GM12878 (cell line): ENCODE data around the gene TRPT1. TPM values are rescaled to one million over a fixed set of nuclear protein-coding genes. Genes with fewer than 3 reads are reported as not detected.

Experiments used
- ATAC-seq: fragments of 200-7000 bp; cut with Tn5 transposase; 3 replicates; pipeline ENCODE4 v1.9.1; 2020; ENCODE audit warnings: mild to moderate bottlenecking, moderate library complexity
- BruUV-seq: library from RNA; stranded (reverse); fragments of 400-500 nt; replicated peaks from 2 replicates; lab custom pipeline; 2021; lab: Mats Ljungman, UMichigan
- CTCF ChIA-PET: fragments of 300-600 bp; sonication (Branson Sonifier 250); formaldehyde crosslinking; extraction: SDS; loops from one replicate; lab custom pipeline; 2021; ENCODE audit warnings: inconsistent platforms; lab: Yijun Ruan, JAX
- POLR2A ChIA-PET: fragments of 350-600 bp; formaldehyde crosslinking; extraction: SDS; loops from one replicate; lab custom pipeline; 2021; ENCODE audit warnings: inconsistent platforms; lab: Charles Lee
- RAD21 ChIA-PET: fragments of 300-600 bp; sonication (Branson Sonifier 250); formaldehyde crosslinking; loops from one replicate; lab custom pipeline; 2023; ENCODE audit warnings: antibody characterized with exemption; ENCODE audit not compliant: unreplicated experiment; lab: Charles Lee
- SMC1A ChIA-PET: fragments of 300-600 bp; sonication (Branson Sonifier 250); formaldehyde crosslinking; loops from one replicate; lab custom pipeline; 2023; ENCODE audit not compliant: unreplicated experiment, uncharacterized antibody; lab: Charles Lee
- DNase-seq: peaks from one replicate; pipeline ENCODE4 v3.0.0-alpha.2; 2011; ENCODE audit warnings: low read depth, low spot score
- FAIRE-seq: peaks from 3 replicates; lab custom pipeline; 2011; peaks lifted over from hg19 to GRCh38; lab: Jason Lieb, UNC
- H2AFZ ChIP-seq: 2 replicates; pipeline ENCODE4 v1.6.0; 2011; ENCODE audit warnings: low read depth, low read length, control low read depth; ENCODE audit not compliant: control insufficient read depth
- H3K27ac ChIP-seq: 2 replicates; pipeline ENCODE4 v1.5.1; 2011; ENCODE audit warnings: control low read depth; ENCODE audit not compliant: control insufficient read depth, insufficient read depth
- H3K27me3 ChIP-seq, 2 experiments: replicated peaks in 1 of 2; 2 replicates each; pipeline versions ENCODE4 v1.6.0 to v1.6.1; 2011; ENCODE audit warnings: low read length in 1 of 2; ENCODE audit not compliant: control insufficient read depth in 2 of 2, insufficient read depth in 2 of 2
- H3K36me3 ChIP-seq, 2 experiments: 2 replicates each; pipeline ENCODE4 v1.5.1; 2011; ENCODE audit warnings: low read length in 1 of 2; ENCODE audit not compliant: control insufficient read depth in 2 of 2, insufficient read depth in 2 of 2
- H3K4me1 ChIP-seq: 2 replicates; pipeline ENCODE4 v1.6.1; 2011; ENCODE audit warnings: mild to moderate bottlenecking, low read length, moderate library complexity, mixed read lengths; ENCODE audit not compliant: control insufficient read depth, insufficient read depth
- H3K4me2 ChIP-seq: 2 replicates; pipeline ENCODE4 v1.6.0; 2011; ENCODE audit warnings: control low read depth; ENCODE audit not compliant: control insufficient read depth, insufficient read depth
- H3K4me3 ChIP-seq: fragments of 200-600 bp; sonication (generic); 2 replicates; pipeline ENCODE4 v1.5.1; 2016
- H3K79me2 ChIP-seq: 2 replicates; pipeline ENCODE4 v1.6.0; 2011; ENCODE audit warnings: low read length; ENCODE audit not compliant: control insufficient read depth, insufficient read depth
- H3K9ac ChIP-seq: 2 replicates; pipeline ENCODE4 v1.8.0; 2011; ENCODE audit warnings: low read length, control low read depth, mixed read lengths; ENCODE audit not compliant: control insufficient read depth, insufficient read depth
- H3K9me3 ChIP-seq: replicated peaks from 3 replicates; pipeline ENCODE4 v1.5.1; 2011; ENCODE audit warnings: mild to moderate bottlenecking, low read length; ENCODE audit not compliant: control insufficient read depth, insufficient read depth
- H4K20me1 ChIP-seq: 2 replicates; pipeline ENCODE4 v1.6.0; 2011; ENCODE audit not compliant: control insufficient read depth, insufficient read depth
- BACH1 ChIP-seq: fragments of 450-650 bp; IDR thresholded peaks from 2 replicates; pipeline ENCODE4 v1.6.1; 2017; ENCODE audit warnings: mild to moderate bottlenecking, borderline replicate concordance
- CBX5 ChIP-seq: sonication (generic); IDR thresholded peaks from 2 replicates; pipeline ENCODE4 v1.6.1; 2016; ENCODE audit warnings: low read depth, moderate library complexity, mild to moderate bottlenecking, inconsistent platforms
- ESRRA ChIP-seq: IDR thresholded peaks from 2 replicates; pipeline ENCODE4 v1.6.1; 2012; ENCODE audit warnings: mild to moderate bottlenecking, low read length, improper control_type of control experiment
- HDAC2 ChIP-seq: fragments of 200-600 bp; sonication (generic); IDR thresholded peaks from 2 replicates; pipeline ENCODE4 v1.6.1; 2017
- IRF4 ChIP-seq: IDR thresholded peaks from 2 replicates; pipeline ENCODE4 v1.6.1; 2011; ENCODE audit warnings: low read depth, low read length
- LARP7 ChIP-seq: fragments of 450-650 bp; IDR thresholded peaks from 2 replicates; pipeline ENCODE4 v1.6.1; 2017; ENCODE audit warnings: mild to moderate bottlenecking
- NFYA ChIP-seq: IDR thresholded peaks from 2 replicates; pipeline ENCODE4 v1.6.1; 2011; ENCODE audit warnings: low read depth, mild to moderate bottlenecking, low read length, improper control_type of control experiment, borderline replicate concordance
- SUZ12 ChIP-seq: fragments of 200-600 bp; sonication (generic); IDR thresholded peaks from one replicate; pipeline ENCODE4 v1.6.1; 2018; ENCODE audit warnings: antibody characterized with exemption, mild to moderate bottlenecking; ENCODE audit not compliant: unreplicated experiment
- TBL1XR1 ChIP-seq: IDR thresholded peaks from 2 replicates; pipeline ENCODE4 v1.6.1; 2012; ENCODE audit warnings: low read depth, low read length, improper control_type of control experiment
- ZNF622 ChIP-seq: fragments of 450-650 bp; IDR thresholded peaks from 2 replicates; pipeline ENCODE4 v1.6.1; 2017; ENCODE audit warnings: mild to moderate bottlenecking, inconsistent platforms
- WGBS: methylation state at CpG from one replicate; pipeline ENCODE4 v1.1.6; 2016; ENCODE audit warnings: low lambda C conversion rate; ENCODE audit not compliant: insufficient replicate concordance, insufficient coverage; ENCODE audit errors: missing lambda C conversion rate; 5-methylcytosine and 5-hydroxymethylcytosine counted together
- in situ Hi-C: fragments of 300-500 bp; cut with MboI; formaldehyde crosslinking; loops from 9 replicates; pipeline ENCODE4 v1.14.3; 2018; ENCODE audit warnings: mixed read lengths
- intact Hi-C: fragments of 100-400 bp; cut with micrococcal nuclease; formaldehyde crosslinking; loops from one replicate; pipeline ENCODE4 v1.14.2; 2022; ENCODE audit not compliant: unreplicated experiment
- polyA plus RNA-seq, 11 experiments: library from polyadenylated mRNA; depleted of rRNA in 4 of 11; unstranded in 6 of 11; stranded (reverse) in 5 of 11; fragments of >200 nt; fragmentation: Nextera tagmentation in 4 of 11; fragmentation: Illumina TruSeq in 1 of 11; extraction: Ambion mirVana in 4 of 11; extraction: Trizol in 1 of 11; gene quantifications; 1 replicate in 1 of 11; 2 replicates in 10 of 11; pipeline versions ENCODE4 v1.2.1 to v1.2.3, GENCODE V29; 2011 to 2016; ENCODE audit warnings: inconsistent platforms in 2 of 11, missing spikeins in 2 of 11, low read depth in 1 of 11
- total RNA-seq, 4 experiments: library from RNA; depleted of rRNA in 3 of 4; stranded (reverse); fragments of >200 nt in 3 of 4; fragmentation: Illumina TruSeq in 1 of 4; extraction: Trizol in 1 of 4; gene quantifications; 2 replicates each; pipeline versions ENCODE4 v1.2.1 to v1.2.3, GENCODE V29; 2013 to 2021
- TF ChIP-seq, protein P1 (sequence below), 3 experiments: IDR thresholded peaks in 2 of 3; conservative IDR thresholded peaks in 1 of 3; 2 replicates each; pipeline ENCODE4 v1.5.1; 2011; ENCODE audit warnings: low read depth in 3 of 3, low read length in 3 of 3, mild to moderate bottlenecking in 3 of 3, control low read depth in 2 of 3, moderate library complexity in 2 of 3, inconsistent platforms in 1 of 3, mixed read lengths in 1 of 3; ENCODE audit not compliant: control insufficient read depth in 2 of 3, insufficient read depth in 1 of 3; ENCODE audit errors: extremely low read depth in 1 of 3
- TF ChIP-seq, protein P2 (sequence below): fragments of 450-650 bp; IDR thresholded peaks from 2 replicates; pipeline ENCODE4 v1.6.1; 2017; ENCODE audit warnings: mild to moderate bottlenecking

The TRPT1 gene
- total and polyA plus RNA-seq, 10 of the 15 experiments (the other 5 are each of a cell fraction or from before 2014, with no cell fraction given), result 7.1 to 63.0 (median 31.4) TPM

- Histone ChIP-seq H3K27ac (no peak overlapping the region), H2AFZ (no peak overlapping the region), H3K36me3 (peaks cover 0 to 5% of the 10 kb centered on the region in 2 experiments; a peak in 2 of 4 replicates), H3K79me2 (no peaks in the 10 kb centered on the region), H3K4me1 (peaks cover 11% of the 10 kb centered on the region), H3K4me2 (no peak overlapping the region), H3K9ac (no peak overlapping the region), H3K4me3 (no peak overlapping the region), H3K9me3 (no peaks in the 10 kb centered on the region), H4K20me1 (no peaks in the 10 kb centered on the region), H3K27me3 (no peaks in the 10 kb centered on the region)
- intact Hi-C loops, result no loop called here
- DNase-seq (no peak), ATAC-seq (no peak), FAIRE-seq (no peak)
- ChIA-PET RAD21 (no interaction called here), SMC1A (interaction anchor here (1.2 kb wide), 1 partner anchor 54 kb away, joined by 3 read pairs; no protein-coding TSS in a partner anchor), POLR2A (interaction anchor here (0.7 to 1.9 kb wide), 3 partner anchors 9 to 27 kb away, joined by 4 to 7 read pairs (median 4); no protein-coding TSS in a partner anchor), CTCF (no interaction called here)
- in situ Hi-C loops, result no loop called here
- 87% methylated on average over 24 of the region's 24 CpGs for WGBS
- TF ChIP-seq, protein P1, sequence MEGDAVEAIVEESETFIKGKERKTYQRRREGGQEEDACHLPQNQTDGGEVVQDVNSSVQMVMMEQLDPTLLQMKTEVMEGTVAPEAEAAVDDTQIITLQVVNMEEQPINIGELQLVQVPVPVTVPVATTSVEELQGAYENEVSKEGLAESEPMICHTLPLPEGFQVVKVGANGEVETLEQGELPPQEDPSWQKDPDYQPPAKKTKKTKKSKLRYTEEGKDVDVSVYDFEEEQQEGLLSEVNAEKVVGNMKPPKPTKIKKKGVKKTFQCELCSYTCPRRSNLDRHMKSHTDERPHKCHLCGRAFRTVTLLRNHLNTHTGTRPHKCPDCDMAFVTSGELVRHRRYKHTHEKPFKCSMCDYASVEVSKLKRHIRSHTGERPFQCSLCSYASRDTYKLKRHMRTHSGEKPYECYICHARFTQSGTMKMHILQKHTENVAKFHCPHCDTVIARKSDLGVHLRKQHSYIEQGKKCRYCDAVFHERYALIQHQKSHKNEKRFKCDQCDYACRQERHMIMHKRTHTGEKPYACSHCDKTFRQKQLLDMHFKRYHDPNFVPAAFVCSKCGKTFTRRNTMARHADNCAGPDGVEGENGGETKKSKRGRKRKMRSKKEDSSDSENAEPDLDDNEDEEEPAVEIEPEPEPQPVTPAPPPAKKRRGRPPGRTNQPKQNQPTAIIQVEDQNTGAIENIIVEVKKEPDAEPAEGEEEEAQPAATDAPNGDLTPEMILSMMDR (IDR thresholded peaks at IDR 0.05 in 2 of 3, conservative IDR thresholded peaks at IDR 0.05 in 1 of 3; ENCODE audit: control insufficient read depth in 2 of 3, extremely low read depth in 1 of 3, insufficient read depth in 1 of 3, low read depth in 3 of 3, low read length in 3 of 3), result no peak
- TF ChIP-seq LARP7, result no peak
- TF ChIP-seq IRF4, result no peak
- no peak for TF ChIP-seq ESRRA
- no peak for TF ChIP-seq TBL1XR1
- TF ChIP-seq HDAC2, result no peak
- no peak for TF ChIP-seq NFYA
- no peak for TF ChIP-seq CBX5
- TF ChIP-seq BACH1, result no peak
- no peak for TF ChIP-seq SUZ12
- TF ChIP-seq, protein P2, sequence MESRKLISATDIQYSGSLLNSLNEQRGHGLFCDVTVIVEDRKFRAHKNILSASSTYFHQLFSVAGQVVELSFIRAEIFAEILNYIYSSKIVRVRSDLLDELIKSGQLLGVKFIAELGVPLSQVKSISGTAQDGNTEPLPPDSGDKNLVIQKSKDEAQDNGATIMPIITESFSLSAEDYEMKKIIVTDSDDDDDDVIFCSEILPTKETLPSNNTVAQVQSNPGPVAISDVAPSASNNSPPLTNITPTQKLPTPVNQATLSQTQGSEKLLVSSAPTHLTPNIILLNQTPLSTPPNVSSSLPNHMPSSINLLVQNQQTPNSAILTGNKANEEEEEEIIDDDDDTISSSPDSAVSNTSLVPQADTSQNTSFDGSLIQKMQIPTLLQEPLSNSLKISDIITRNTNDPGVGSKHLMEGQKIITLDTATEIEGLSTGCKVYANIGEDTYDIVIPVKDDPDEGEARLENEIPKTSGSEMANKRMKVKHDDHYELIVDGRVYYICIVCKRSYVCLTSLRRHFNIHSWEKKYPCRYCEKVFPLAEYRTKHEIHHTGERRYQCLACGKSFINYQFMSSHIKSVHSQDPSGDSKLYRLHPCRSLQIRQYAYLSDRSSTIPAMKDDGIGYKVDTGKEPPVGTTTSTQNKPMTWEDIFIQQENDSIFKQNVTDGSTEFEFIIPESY, result no peak
- TF ChIP-seq ZNF622, result no peak
- BruUV-seq, result no TSS peak
Observed at GRCh38 chr11:64258356-64258755, 32.4 kb upstream of the TRPT1 start.
